GM12874 (cell line): Measurements from ENCODE around the gene SLC27A5.

Experiments used
- CTCF ChIP-seq: IDR thresholded peaks from 2 replicates; pipeline ENCODE4 v1.5.1; 2011; ENCODE audit warnings: low read depth, mild to moderate bottlenecking, control low read depth, low read length, moderate library complexity; ENCODE audit not compliant: insufficient read depth

Gene SLC27A5

GRCh38 chr19:58547323-58548312 lies 35.8 kb upstream of the SLC27A5 start:
- TF ChIP-seq CTCF, result no peak

- TF ChIP-seq CTCF, result no peak
Measured at GRCh38 chr19:58546019-58546530, 34.3 kb upstream of the SLC27A5 start.

GRCh38 chr19:58545286-58546018 lies 33.7 kb upstream of the SLC27A5 start:
- TF ChIP-seq CTCF, result no peak

- no peak for TF ChIP-seq CTCF
Measured at GRCh38 chr19:58544591-58545285, 32.9 kb upstream of the SLC27A5 start.

GRCh38 chr19:58543826-58544590 lies 32.2 kb upstream of the SLC27A5 start, which contains the start of gene TRIM28:
Gene TRIM28 (plus strand): TSS chr19:58544064. CDS start chr19:58544758, 694 bp downstream.
- no peak for TF ChIP-seq CTCF

- TF ChIP-seq CTCF, result no peak
Measured at GRCh38 chr19:58538257-58539168, 26.7 kb upstream of the SLC27A5 start.
